GM12891 (cell line): ENCODE measurements around the gene CPT1A. TPM values are rescaled to one million over a fixed set of nuclear protein-coding genes. Genes with fewer than 3 reads are reported as not detected.
"Not testable (repeated sequence)": the region's sequence is repeated elsewhere in the genome, so short reads cannot be mapped to it uniquely, and the experiment has no call there.

Experiments used
- DNase-seq: peaks from one replicate; pipeline ENCODE4 v3.0.0; 2011; ENCODE audit warnings: low spot score; ENCODE audit not compliant: insufficient read length
- FAIRE-seq: peaks from 2 replicates; lab custom pipeline; 2011; peaks lifted over from hg19 to GRCh38; lab: Jason Lieb, UNC
- PAX5 ChIP-seq: IDR thresholded peaks from 2 replicates; pipeline ENCODE4 v1.6.1; 2011; ENCODE audit warnings: low read length, moderate library complexity, mild to moderate bottlenecking; ENCODE audit not compliant: insufficient read depth, severe bottlenecking
- POLR2A ChIP-seq: IDR thresholded peaks from 2 replicates; pipeline ENCODE4 v1.6.1; 2011; ENCODE audit warnings: low read depth, low read length, control low read depth
- POLR2AphosphoS5 ChIP-seq: IDR thresholded peaks from 2 replicates; pipeline ENCODE4 v1.6.1; 2011; ENCODE audit warnings: low read depth, low read length, control low read depth
- POU2F2 ChIP-seq: IDR thresholded peaks from 2 replicates; pipeline ENCODE4 v1.6.1; 2011; ENCODE audit warnings: low read depth, mild to moderate bottlenecking, control low read depth, low read length, moderate library complexity
- SPI1 ChIP-seq: IDR thresholded peaks from 2 replicates; pipeline ENCODE4 v1.6.1; 2011; ENCODE audit warnings: low read depth, low read length, control low read depth
- TAF1 ChIP-seq: IDR thresholded peaks from 2 replicates; pipeline ENCODE4 v1.6.1; 2011; ENCODE audit warnings: low read depth, low read length, control low read depth
- polyA plus RNA-seq: library from polyadenylated mRNA; unstranded; fragments of >200 nt; gene quantifications from one replicate; pipeline ENCODE4 v1.2.1, GENCODE V29; 2012; ENCODE audit warnings: low read depth, missing spikeins, inconsistent platforms; ENCODE audit not compliant: missing spikeins

The CPT1A gene
- polyA plus RNA-seq, result 2.4 TPM

DNA sequence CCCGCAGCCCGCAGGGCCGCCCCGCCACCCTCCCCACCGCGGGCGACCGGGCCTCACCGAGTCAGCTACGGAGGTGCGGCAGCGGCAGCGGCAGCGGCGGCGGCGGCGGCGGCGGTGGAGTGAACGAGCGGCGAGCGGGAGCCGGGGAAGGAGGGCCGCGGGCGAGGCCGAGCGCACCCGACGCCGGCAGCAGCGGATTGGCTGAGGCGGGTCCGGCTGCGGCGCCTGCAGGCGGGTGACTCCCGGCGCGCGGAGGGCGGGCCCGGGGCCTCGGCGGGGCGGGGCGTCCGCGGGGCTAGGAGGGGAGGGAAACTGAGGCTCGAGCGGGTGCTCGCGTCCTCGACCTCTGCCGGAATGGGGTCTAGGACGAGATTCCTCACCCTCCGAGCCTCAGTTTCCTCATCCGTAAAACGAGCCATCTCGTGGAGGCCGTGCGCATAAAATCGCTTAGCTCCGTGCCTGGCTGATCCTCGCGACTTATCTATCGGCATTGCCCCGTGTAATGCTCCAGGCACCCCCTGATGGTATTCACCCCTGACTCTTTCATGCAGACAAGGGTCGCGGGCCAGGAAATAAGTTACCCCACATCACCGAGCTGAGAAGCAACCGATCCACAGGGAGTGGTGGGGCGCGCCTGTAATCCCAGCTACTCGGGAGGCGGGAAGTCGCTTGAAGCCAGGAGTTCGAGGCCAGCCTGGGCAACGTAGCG is at the start of gene CPT1A:
Gene CPT1A, minus strand, starts transcription at position 199 of the 709 bp plus-strand sequence. CDS start 26,442 bp downstream, outside the sequence.
- no peak for TF ChIP-seq POU2F2
- no peak for TF ChIP-seq POLR2AphosphoS5
- no peak for TF ChIP-seq POLR2A
- TF ChIP-seq PAX5, result no peak
- TF ChIP-seq SPI1, result no peak
- TF ChIP-seq TAF1, result no peak
- DNase-seq, result peak; percentile 75
- FAIRE-seq, result peak; percentile 72

DNA sequence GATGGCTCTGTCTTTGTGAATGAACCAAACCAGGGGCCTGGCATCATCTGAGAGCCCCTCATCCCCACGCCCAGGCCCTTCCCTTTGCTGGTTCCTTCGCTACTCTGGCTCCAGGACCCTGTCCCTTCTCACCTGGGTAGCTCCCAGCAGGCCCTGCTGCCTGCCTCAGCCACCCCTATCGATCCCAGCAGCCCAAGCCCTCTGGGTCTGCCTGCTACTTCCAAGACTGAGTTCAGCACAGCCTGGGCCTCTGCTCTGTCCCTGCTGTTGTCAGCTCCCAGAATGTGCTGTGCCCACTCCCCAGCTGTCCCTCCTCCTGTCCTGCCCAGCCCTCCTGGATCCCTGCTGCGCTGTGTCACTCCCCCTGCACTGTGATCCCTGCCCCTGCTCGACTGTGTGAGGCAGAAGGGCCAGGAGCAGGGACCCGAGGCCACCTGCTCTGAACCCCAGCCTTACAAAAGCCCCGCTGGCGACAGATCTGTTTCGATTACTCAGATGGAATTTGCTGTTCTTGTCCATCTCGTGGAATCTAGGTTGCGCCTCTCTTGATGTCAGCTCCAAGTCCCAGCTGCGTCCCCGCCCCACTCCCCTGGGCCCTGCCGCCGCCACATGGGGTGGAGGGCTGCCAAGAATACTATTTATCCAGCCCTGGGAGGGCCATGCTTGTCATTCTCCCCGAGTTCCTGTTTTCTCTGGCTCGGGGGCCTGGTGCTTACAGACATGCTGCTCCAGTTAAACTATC is 48.9 kb upstream of the CPT1A start:
- no peak for TF ChIP-seq POLR2AphosphoS5
- no peak for TF ChIP-seq PAX5
- TF ChIP-seq TAF1, result no peak
- no peak for FAIRE-seq

DNA sequence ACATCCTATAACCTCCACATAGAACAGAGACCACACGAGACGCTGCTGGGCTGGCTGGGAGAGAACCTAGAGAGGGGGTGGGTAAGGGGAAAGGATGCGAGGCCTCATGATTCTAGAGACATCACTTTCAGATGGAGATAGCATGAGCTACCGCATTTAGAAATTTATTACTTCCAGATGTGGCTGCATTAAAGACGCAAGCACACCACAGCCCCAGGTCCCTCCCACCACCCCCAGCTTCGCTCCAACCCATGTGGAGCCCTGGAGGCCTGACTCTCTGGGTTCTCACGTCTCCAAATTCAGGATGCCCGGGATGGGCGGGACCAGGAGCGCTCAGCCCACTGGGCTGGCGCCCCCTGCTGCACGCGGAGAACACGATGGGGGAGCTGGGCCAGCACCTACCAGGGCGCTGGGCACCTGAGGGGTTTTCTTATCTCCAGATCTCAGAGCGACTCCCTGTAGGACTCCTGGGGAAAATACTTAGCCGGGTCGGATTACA is 48.3 kb upstream of the CPT1A start:
- DNase-seq (no peak), FAIRE-seq (no peak)
- TF ChIP-seq PAX5, result no peak
- TF ChIP-seq POU2F2, result no peak
- TF ChIP-seq SPI1, result no peak
- no peak for TF ChIP-seq POLR2AphosphoS5
- TF ChIP-seq POLR2A, result no peak; the same call in 1 of the 2 replicates
- no peak for TF ChIP-seq TAF1

More for the DNA sequence above, 48.9 kb upstream of the CPT1A start:
- no peak for DNase-seq

DNA sequence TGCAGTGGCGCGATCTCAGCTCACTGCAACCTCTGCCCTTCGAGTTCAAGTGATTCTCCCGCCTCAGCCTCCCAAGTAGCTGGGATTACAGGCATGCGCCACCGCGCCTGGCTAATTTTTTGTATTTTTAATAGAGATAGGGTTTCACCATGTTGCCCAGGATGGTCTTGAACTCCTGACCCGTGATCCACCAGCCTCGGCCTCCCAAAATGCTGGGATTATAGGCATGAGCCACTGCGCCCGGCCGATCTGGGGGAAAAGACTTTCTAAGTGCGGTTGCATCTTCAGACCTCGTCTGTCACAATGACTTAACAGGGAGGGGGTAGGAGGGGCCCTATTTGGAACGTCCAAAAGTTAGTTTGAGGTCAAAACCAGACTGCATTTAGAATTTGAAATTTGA is 43.1 kb upstream of the CPT1A start:
- not testable (repeated sequence) for FAIRE-seq, DNase-seq

DNA sequence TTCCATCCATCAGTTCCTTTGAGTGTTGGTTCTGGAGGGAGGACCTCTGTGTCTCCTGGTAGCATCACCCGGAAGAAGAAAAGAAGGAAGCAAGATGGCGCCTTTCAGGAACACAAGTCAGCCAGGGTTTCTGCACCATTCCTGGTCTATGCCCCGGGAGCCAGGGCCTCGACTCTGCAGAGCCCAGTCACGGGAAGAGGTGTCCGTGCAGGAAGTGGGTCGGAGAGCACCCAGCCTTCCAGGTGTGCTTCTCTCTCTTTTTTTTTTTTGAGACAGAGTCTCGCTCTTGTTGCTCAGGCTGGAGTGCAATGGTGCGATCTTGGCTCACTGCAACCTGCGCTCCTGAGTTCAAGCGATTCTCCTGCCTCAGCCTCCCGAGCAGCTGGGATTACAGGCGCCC is 40.7 kb upstream of the CPT1A start:
- no peak for FAIRE-seq
- TF ChIP-seq POU2F2 (no peak), POLR2A (no peak), TAF1 (no peak), POLR2AphosphoS5 (no peak)
- DNase-seq, result no peak

DNA sequence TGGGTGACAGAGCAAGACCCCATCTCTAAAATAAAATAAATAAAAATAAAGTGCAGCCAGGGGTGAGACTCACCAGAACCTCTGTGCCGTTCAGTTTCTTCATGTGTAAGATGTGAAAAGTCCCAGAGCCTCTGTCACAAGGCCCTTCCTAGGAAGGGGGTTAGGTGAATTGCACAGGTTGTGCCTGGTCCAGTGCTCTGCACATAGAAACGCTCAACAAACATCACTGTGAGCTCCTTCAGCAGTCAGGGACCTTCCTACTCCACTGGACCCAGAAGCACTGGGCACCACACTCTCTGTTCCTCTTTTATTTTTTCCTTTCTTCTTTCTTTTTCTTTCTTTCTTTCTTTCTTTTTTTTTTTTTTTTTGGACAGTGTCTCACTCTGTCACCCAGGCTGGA is 39.6 kb upstream of the CPT1A start:
- DNase-seq (no peak), FAIRE-seq (no peak)
- TF ChIP-seq POLR2AphosphoS5 (no peak), SPI1 (peak; percentile 42; the same call in 1 of the 2 replicates), TAF1 (no peak), PAX5 (no peak), POU2F2 (no peak)

DNA sequence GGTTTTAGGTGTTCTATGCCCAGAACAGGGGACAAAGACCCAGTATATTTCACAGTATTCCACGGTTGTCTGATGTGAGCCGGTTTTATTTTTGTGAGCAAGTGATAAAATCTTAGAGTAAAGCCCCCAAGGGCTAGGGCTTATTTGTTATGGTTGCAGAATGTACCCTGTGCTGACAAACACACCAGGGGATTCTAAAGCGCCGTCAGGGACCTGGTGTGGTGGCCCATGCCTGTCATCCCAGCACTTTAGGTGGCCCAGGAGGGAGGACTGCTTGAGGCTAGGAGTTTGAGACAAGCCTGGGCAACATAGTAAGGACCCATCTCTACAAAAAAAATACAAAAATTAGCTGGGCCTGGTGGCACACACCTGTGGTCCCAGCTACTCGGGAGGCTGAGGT is 39.1 kb upstream of the CPT1A start:
- TF ChIP-seq TAF1 (no peak), PAX5 (no peak), SPI1 (no peak), POLR2A (no peak), POU2F2 (no peak), POLR2AphosphoS5 (no peak)
- no peak for FAIRE-seq
- no peak for DNase-seq

DNA sequence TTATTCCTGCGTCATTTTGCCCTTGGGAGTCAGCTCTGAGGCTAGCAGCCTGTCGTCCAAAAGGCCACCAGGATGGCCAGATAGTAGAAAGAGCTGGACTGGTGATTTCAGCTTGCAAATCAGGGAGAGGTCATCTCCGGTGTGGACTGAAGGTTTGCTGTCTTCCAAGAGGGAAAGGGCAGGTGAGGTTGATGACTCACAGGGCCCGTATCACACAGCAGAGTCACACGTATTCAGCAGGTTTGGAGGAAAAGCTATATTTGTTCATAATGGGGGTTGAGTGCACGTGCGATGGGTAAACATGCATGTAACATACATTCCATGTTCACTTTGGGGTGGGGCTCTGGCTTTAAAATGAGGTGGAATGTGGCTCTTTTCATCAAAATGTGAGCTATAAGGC is 36.3 kb upstream of the CPT1A start:
- DNase-seq (no peak), FAIRE-seq (no peak)
- no peak for TF ChIP-seq PAX5
- no peak for TF ChIP-seq POLR2AphosphoS5
- no peak for TF ChIP-seq POLR2A
- TF ChIP-seq TAF1, result no peak
- TF ChIP-seq SPI1, result no peak

DNA sequence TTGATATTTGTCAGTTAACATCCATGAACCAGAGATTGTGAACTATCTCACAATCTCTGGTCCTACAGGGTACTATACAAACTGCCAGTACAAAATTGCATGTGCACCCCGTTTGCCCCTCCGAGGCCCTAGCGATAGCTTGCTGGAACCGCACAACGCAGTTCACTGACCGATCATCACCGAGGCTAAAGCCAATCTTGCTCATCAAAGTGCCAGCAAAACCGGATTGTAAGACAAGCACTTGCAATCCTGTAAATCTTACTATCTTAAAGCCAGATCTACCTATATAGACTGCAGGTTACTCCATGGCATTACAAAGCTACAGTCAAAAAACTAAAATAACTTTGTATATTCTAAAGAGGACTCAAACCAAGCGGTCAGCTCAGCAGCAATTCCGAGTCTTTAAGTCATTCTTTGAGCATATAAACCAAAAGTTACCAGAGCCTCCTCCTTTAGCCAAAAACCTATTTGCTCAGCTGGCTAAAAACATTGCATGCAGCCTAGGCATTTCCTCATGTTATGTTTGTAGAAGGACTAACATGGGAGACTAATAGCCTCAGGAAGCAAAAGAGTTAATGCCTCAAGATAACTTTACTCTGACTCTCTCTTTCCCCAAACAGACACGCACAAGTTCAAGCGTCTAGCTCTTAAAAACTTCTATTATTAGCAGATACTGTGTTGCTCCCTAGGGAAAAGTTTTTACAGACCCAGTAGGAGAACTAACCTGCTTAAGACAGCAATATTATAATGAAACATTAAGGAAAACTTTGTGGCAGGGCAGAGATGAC is 30.7 kb upstream of the CPT1A start:
- no peak for DNase-seq
- TF ChIP-seq TAF1, result no peak
- no peak for TF ChIP-seq POLR2A
- TF ChIP-seq POLR2AphosphoS5, result no peak
- TF ChIP-seq SPI1, result no peak
- no peak for TF ChIP-seq POU2F2
- TF ChIP-seq PAX5, result no peak
- no peak for FAIRE-seq
